HL-60 (cell line): Measurements from ENCODE around the gene ZDBF2.
"Not testable (repeated sequence)": the region's sequence is repeated elsewhere in the genome, so short reads cannot be mapped to it uniquely, and the experiment has no call there.

ENCODE experiments used
- CTCF ChIP-seq: IDR thresholded peaks from one replicate; pipeline ENCODE4 v1.5.1; 2011; ENCODE audit warnings: low read length, control low read depth, inconsistent platforms; ENCODE audit not compliant: insufficient read depth
- POLR2AphosphoS5 ChIP-seq: IDR thresholded peaks from 2 replicates; pipeline ENCODE4 v1.6.1; 2012; ENCODE audit warnings: low read depth
- SPI1 ChIP-seq: IDR thresholded peaks from 2 replicates; pipeline ENCODE4 v1.6.1; 2012; ENCODE audit warnings: low read depth, mild to moderate bottlenecking, borderline replicate concordance

GRCh38 chr2:206360840-206361239, 86.4 kb downstream of the ZDBF2 start:
- not testable (repeated sequence) for TF ChIP-seq CTCF, SPI1, POLR2AphosphoS5
